ENCODE results near the gene GRXCR2. TPM values are rescaled to one million over a fixed set of nuclear protein-coding genes. Genes with fewer than 3 reads are reported as not detected.

The GRXCR2 gene
- polyA plus RNA-seq, 1 donor (not counting 4 experiments of a cell fraction or from before 2014, with no cell fraction given) = 0.03 TPM

GRCh38 chr5:145919413-145919812, 46.6 kb upstream of the GRXCR2 start:
- DNase-seq (ENCODE audit: low read depth, low spot score) = no peak
- Histone ChIP-seq H3K27ac (ENCODE audit: control insufficient read depth, insufficient read depth, low read length) (no peak overlapping the region), H2AFZ (ENCODE audit: control insufficient read depth, low read length) (no peak overlapping the region), H3K9ac (ENCODE audit: control insufficient read depth, extremely low read depth, insufficient read depth, low read length) (no peak overlapping the region), H4K20me1 (ENCODE audit: control insufficient read depth, extremely low read depth, insufficient read depth, low read length) (no peaks in the 10 kb centered on the region), H3K4me3 (ENCODE audit: control insufficient read depth in 2 of 3, extremely low read depth in 1 of 3, insufficient read depth in 2 of 3, low read depth in 1 of 3, low read length in 3 of 3) (no peak overlapping the region), H3K4me2 (ENCODE audit: control insufficient read depth, extremely low read depth, insufficient read depth, low read depth, low read length) (no peak overlapping the region), H3K36me3 (ENCODE audit: control insufficient read depth in 2 of 2, extremely low read depth in 1 of 2, insufficient read depth in 2 of 2, low read length in 2 of 2) (no peaks in the 10 kb centered on the region), H3K27me3 (ENCODE audit: control insufficient read depth, extremely low read depth, insufficient read depth, low read length) (no peaks in the 10 kb centered on the region), H3K4me1 (ENCODE audit: control insufficient read depth, extremely low read depth, insufficient read depth, low read length) (peaks cover 34% of the 10 kb centered on the region), H3K79me2 (ENCODE audit: control insufficient read depth, insufficient read depth, low read length) (no peaks in the 10 kb centered on the region), H3K9me3 (ENCODE audit: control insufficient read depth, low read depth, low read length) (no peaks in the 10 kb centered on the region), H3K9me1 (ENCODE audit: control insufficient read depth, extremely low read depth, insufficient read depth, low read length) (no peaks in the 10 kb centered on the region)
- FAIRE-seq = no peak
- dilution Hi-C loops (cut with MboI; ENCODE audit: extremely low pct_ligation_motif_present, low sequenced_read_pairs) = no loop called here
- no peak for TF ChIP-seq EZH2 (IDR thresholded peaks at IDR 0.05; ENCODE audit: low read length)
- TF ChIP-seq CTCF (optimal IDR thresholded peaks at IDR 0.05 in 1 of 3, IDR thresholded peaks at IDR 0.05 in 1 of 3, conservative IDR thresholded peaks at IDR 0.05 in 1 of 3; ENCODE audit: extremely low read depth in 1 of 3, insufficient read depth in 2 of 3, low read length in 3 of 3) = no peak

- dilution Hi-C loops (cut with MboI; ENCODE audit: extremely low pct_ligation_motif_present, low sequenced_read_pairs) = no loop called here
Observed at GRCh38 chr5:145918397-145918796, 45.6 kb upstream of the GRXCR2 start.

More at GRCh38 chr5:145918397-145918796, 45.6 kb upstream of the GRXCR2 start:
- Histone ChIP-seq H3K9me1 (ENCODE audit: control insufficient read depth, extremely low read depth, insufficient read depth, low read length) (no peaks in the 10 kb centered on the region), H3K27me3 (ENCODE audit: control insufficient read depth, extremely low read depth, insufficient read depth, low read length) (no peaks in the 10 kb centered on the region), H3K4me1 (ENCODE audit: control insufficient read depth, extremely low read depth, insufficient read depth, low read length) (peaks cover 28% of the 10 kb centered on the region), H3K27ac (ENCODE audit: control insufficient read depth, insufficient read depth, low read length) (no peak overlapping the region), H3K9ac (ENCODE audit: control insufficient read depth, extremely low read depth, insufficient read depth, low read length) (no peak overlapping the region), H4K20me1 (ENCODE audit: control insufficient read depth, extremely low read depth, insufficient read depth, low read length) (no peaks in the 10 kb centered on the region), H3K79me2 (ENCODE audit: control insufficient read depth, insufficient read depth, low read length) (no peaks in the 10 kb centered on the region), H3K4me2 (ENCODE audit: control insufficient read depth, extremely low read depth, insufficient read depth, low read depth, low read length) (no peak overlapping the region), H3K9me3 (ENCODE audit: control insufficient read depth, low read depth, low read length) (no peaks in the 10 kb centered on the region), H2AFZ (ENCODE audit: control insufficient read depth, low read length) (no peak overlapping the region), H3K36me3 (ENCODE audit: control insufficient read depth in 2 of 2, extremely low read depth in 1 of 2, insufficient read depth in 2 of 2, low read length in 2 of 2) (no peaks in the 10 kb centered on the region), H3K4me3 (ENCODE audit: control insufficient read depth in 2 of 3, extremely low read depth in 1 of 3, insufficient read depth in 2 of 3, low read depth in 1 of 3, low read length in 3 of 3) (no peak overlapping the region)
- DNase-seq (ENCODE audit: low read depth, low spot score) (no peak), FAIRE-seq (no peak)
- TF ChIP-seq CTCF (optimal IDR thresholded peaks at IDR 0.05 in 1 of 3, IDR thresholded peaks at IDR 0.05 in 1 of 3, conservative IDR thresholded peaks at IDR 0.05 in 1 of 3; ENCODE audit: extremely low read depth in 1 of 3, insufficient read depth in 2 of 3, low read length in 3 of 3) = no peak
- TF ChIP-seq EZH2 (IDR thresholded peaks at IDR 0.05; ENCODE audit: low read length) = no peak
